ENCODE measurements around the gene EVI2B.

- TF ChIP-seq MAX (IDR thresholded peaks at IDR 0.05) (no peak), SMC3 (IDR thresholded peaks at IDR 0.05) (no peak), HOXA7 (CRISPR knock-in tag; IDR thresholded peaks at IDR 0.05) (no peak), POLR2A (IDR thresholded peaks at IDR 0.05; ENCODE audit: low read length) (no peak)
- TF ChIP-seq, protein P1, sequence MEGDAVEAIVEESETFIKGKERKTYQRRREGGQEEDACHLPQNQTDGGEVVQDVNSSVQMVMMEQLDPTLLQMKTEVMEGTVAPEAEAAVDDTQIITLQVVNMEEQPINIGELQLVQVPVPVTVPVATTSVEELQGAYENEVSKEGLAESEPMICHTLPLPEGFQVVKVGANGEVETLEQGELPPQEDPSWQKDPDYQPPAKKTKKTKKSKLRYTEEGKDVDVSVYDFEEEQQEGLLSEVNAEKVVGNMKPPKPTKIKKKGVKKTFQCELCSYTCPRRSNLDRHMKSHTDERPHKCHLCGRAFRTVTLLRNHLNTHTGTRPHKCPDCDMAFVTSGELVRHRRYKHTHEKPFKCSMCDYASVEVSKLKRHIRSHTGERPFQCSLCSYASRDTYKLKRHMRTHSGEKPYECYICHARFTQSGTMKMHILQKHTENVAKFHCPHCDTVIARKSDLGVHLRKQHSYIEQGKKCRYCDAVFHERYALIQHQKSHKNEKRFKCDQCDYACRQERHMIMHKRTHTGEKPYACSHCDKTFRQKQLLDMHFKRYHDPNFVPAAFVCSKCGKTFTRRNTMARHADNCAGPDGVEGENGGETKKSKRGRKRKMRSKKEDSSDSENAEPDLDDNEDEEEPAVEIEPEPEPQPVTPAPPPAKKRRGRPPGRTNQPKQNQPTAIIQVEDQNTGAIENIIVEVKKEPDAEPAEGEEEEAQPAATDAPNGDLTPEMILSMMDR (IDR thresholded peaks at IDR 0.05), result no peak
These were observed 32.8 kb downstream of the EVI2B start for GRCh38 chr17:31281061-31281460.
